K562 (cell line): ENCODE results near the gene TRABD. TPM values are rescaled to one million over a fixed set of nuclear protein-coding genes. Genes with fewer than 3 reads are reported as not detected.

Experiments
- ATAC-seq: fragments of 200-7000 bp; cut with Tn5 transposase; 3 replicates; pipeline ENCODE4 v1.9.1; 2020; ENCODE audit warnings: moderate library complexity
- BruUV-seq: library from RNA; stranded (reverse); fragments of 400-500 nt; replicated peaks from 2 replicates; lab custom pipeline; 2021; lab: Mats Ljungman, UMichigan
- CTCF ChIA-PET: fragments of 300-600 bp; formaldehyde crosslinking; extraction: SDS; loops from one replicate; lab custom pipeline; 2021; ENCODE audit warnings: low intra/inter-chr PET ratio; lab: Yijun Ruan, JAX
- POLR2A ChIA-PET: fragments of 300-600, 350-650 bp; sonication (Branson Sonifier 250); formaldehyde crosslinking; extraction: SDS; loops from one replicate; lab custom pipeline; 2021; ENCODE audit warnings: antibody characterized with exemption, inconsistent platforms; lab: Yijun Ruan, JAX
- DNase-seq, 4 experiments: peaks; one replicate each; pipeline versions ENCODE4 v3.0.0 to v3.0.0-alpha.2; 2011 to 2018; ENCODE audit warnings: low spot score in 3 of 4, mixed read lengths in 3 of 4; ENCODE audit errors: extremely low read depth in 1 of 4
- FAIRE-seq: peaks from 2 replicates; lab custom pipeline; 2011; peaks lifted over from hg19 to GRCh38; lab: Jason Lieb, UNC
- H2AFZ ChIP-seq: 2 replicates; pipeline ENCODE4 v1.6.0; 2011; ENCODE audit warnings: low read depth, low read length, control low read depth, inconsistent platforms
- H3K27ac ChIP-seq: fragments of 200-600 bp; 3 replicates; pipeline ENCODE4 v1.8.0; 2011; ENCODE audit warnings: low read depth, mild to moderate bottlenecking, control low read depth, inconsistent platforms, low read length, moderate library complexity, mixed read lengths; ENCODE audit errors: extremely low read depth
- H3K27me3 ChIP-seq, 2 experiments: fragments of 300-600 bp in 1 of 2; 2 replicates in 1 of 2; 3 replicates in 1 of 2; pipeline versions ENCODE4 v1.6.0 to v1.8.0; 2011; ENCODE audit warnings: inconsistent platforms in 2 of 2, low read length in 2 of 2, mild to moderate bottlenecking in 1 of 2, mixed read lengths in 1 of 2, moderate library complexity in 1 of 2; ENCODE audit not compliant: control insufficient read depth in 2 of 2, insufficient read depth in 2 of 2
- H3K36me3 ChIP-seq: fragments of 300-600 bp; 3 replicates; pipeline ENCODE4 v1.8.0; 2011; ENCODE audit warnings: mild to moderate bottlenecking, low read length, inconsistent platforms; ENCODE audit not compliant: control insufficient read depth, insufficient read depth
- H3K4me1 ChIP-seq, 2 experiments: fragments of 200-600 bp in 1 of 2; replicated peaks in 1 of 2; 2 replicates in 1 of 2; 3 replicates in 1 of 2; pipeline versions ENCODE4 v1.5.1 to v1.8.0; 2011; ENCODE audit warnings: inconsistent platforms in 2 of 2, low read length in 2 of 2, mild to moderate bottlenecking in 1 of 2, mixed read lengths in 1 of 2, moderate library complexity in 1 of 2; ENCODE audit not compliant: control insufficient read depth in 2 of 2, insufficient read depth in 2 of 2
- H3K4me2 ChIP-seq: 2 replicates; pipeline ENCODE4 v1.6.1; 2011; ENCODE audit warnings: low read length, control low read depth, inconsistent platforms, mixed read lengths; ENCODE audit not compliant: insufficient read depth
- H3K4me3 ChIP-seq: fragments of 200-600 bp; sonication (generic), shearing (Covaris generic); 2 replicates; pipeline ENCODE4 v1.5.1; 2016; ENCODE audit warnings: control low read depth, inconsistent platforms
- H3K79me2 ChIP-seq: fragments of 200-600 bp; 3 replicates; pipeline ENCODE4 v1.8.0; 2011; ENCODE audit warnings: low read length, inconsistent platforms; ENCODE audit not compliant: control insufficient read depth, insufficient read depth
- H3K9ac ChIP-seq, 2 experiments: 2 replicates each; pipeline versions ENCODE4 v1.6.0 to v1.6.1; 2011; ENCODE audit warnings: low read depth in 2 of 2, low read length in 2 of 2, control low read depth in 1 of 2, inconsistent platforms in 1 of 2, mild to moderate bottlenecking in 1 of 2, mixed read lengths in 1 of 2; ENCODE audit not compliant: insufficient read depth in 1 of 2
- H3K9me1 ChIP-seq: one replicate; pipeline ENCODE4 v1.6.0; 2011; ENCODE audit warnings: inconsistent platforms, mild to moderate bottlenecking, low read length, moderate library complexity; ENCODE audit not compliant: control insufficient read depth, insufficient read depth
- H3K9me3 ChIP-seq: replicated peaks from 2 replicates; pipeline ENCODE4 v1.5.1; 2011; ENCODE audit warnings: low read depth, low read length, inconsistent platforms; ENCODE audit not compliant: control insufficient read depth, insufficient read depth
- H4K20me1 ChIP-seq: replicated peaks from 2 replicates; pipeline ENCODE4 v1.6.1; 2011; ENCODE audit warnings: low read length, inconsistent platforms, mixed read lengths; ENCODE audit not compliant: control insufficient read depth, insufficient read depth
- BHLHE40 ChIP-seq: IDR thresholded peaks from 2 replicates; pipeline ENCODE4 v1.6.1; 2011; ENCODE audit warnings: low read length, improper control_type of control experiment
- CHD4 ChIP-seq: fragments of 200-600 bp; sonication (generic); IDR thresholded peaks from 3 replicates; pipeline ENCODE4 v1.6.1; 2012; ENCODE audit warnings: low read depth, mild to moderate bottlenecking, mixed read lengths, low read length, inconsistent platforms; ENCODE audit not compliant: insufficient read depth, insufficient replicate concordance, poor library complexity, severe bottlenecking
- CREBBP ChIP-seq: IDR thresholded peaks from one replicate; pipeline ENCODE4 v1.6.1; 2012; ENCODE audit warnings: low read depth, mild to moderate bottlenecking, control low read depth, inconsistent platforms, low read length
- DMBX1 ChIP-seq: fragments of 250-450 bp; sonication (Bioruptor Pico); IDR thresholded peaks from 2 replicates; pipeline ENCODE4 v1.8.0; 2022; ENCODE audit warnings: inconsistent platforms, mild to moderate bottlenecking, moderate library complexity, borderline replicate concordance
- FOSL1 ChIP-seq: fragments of 200-800 bp; sonication (Bioruptor generic); conservative IDR thresholded peaks from 2 replicates; pipeline ENCODE4 v1.6.1; 2016; ENCODE audit warnings: missing genetic modification characterization, missing compliant biosample characterization
- WGBS: fragments of 100-300 bp; shearing (Covaris generic); methylation state at CpG from one replicate; pipeline ENCODE4 v1.1.6; 2016; ENCODE audit warnings: low coverage, mixed read lengths; ENCODE audit not compliant: insufficient coverage; ENCODE audit errors: missing lambda C conversion rate; 5-methylcytosine and 5-hydroxymethylcytosine counted together
- in situ Hi-C: fragments of 300-500 bp; cut with MboI; formaldehyde crosslinking; loops from 4 replicates; pipeline ENCODE4 v1.15.0; 2018; ENCODE audit warnings: inconsistent platforms, mixed read lengths
- intact Hi-C: fragments of 100-400 bp; cut with micrococcal nuclease; formaldehyde crosslinking; loops from 2 replicates; pipeline ENCODE4 v1.14.2; 2022
- polyA plus RNA-seq, 8 experiments: library from polyadenylated mRNA; depleted of rRNA in 4 of 8; stranded (reverse) in 5 of 8; unstranded in 3 of 8; fragments of >200 nt; fragmentation: Nextera tagmentation in 2 of 8; fragmentation: Illumina TruSeq in 1 of 8; extraction: Ambion mirVana in 2 of 8; extraction: Trizol in 1 of 8; gene quantifications; 2 replicates each; pipeline versions ENCODE4 v1.2.1 to v1.2.3, GENCODE V29; 2011 to 2014; ENCODE audit warnings: inconsistent platforms in 1 of 8, missing spikeins in 1 of 8
- total RNA-seq, 7 experiments: library from RNA; depleted of rRNA in 6 of 7; stranded (reverse); fragments of >200 nt in 6 of 7; fragmentation: Illumina TruSeq in 2 of 7; extraction: Trizol in 2 of 7; gene quantifications; 2 replicates each; pipeline versions ENCODE4 v1.2.1 to v1.2.3, GENCODE V29; 2011 to 2021; ENCODE audit warnings: low replicate concordance in 1 of 7
- TF ChIP-seq, protein P1 (sequence below), 2 experiments: fragments of 450-650 bp; formaldehyde crosslinking in 1 of 2; IDR thresholded peaks; 2 replicates each; pipeline versions ENCODE4 v1.4.0 to v1.6.1; 2014 to 2020; ENCODE audit warnings: mild to moderate bottlenecking in 2 of 2, borderline replicate concordance in 1 of 2, low read depth in 1 of 2

TRABD gene
- total and polyA plus RNA-seq, 9 of the 15 experiments (the other 6 are each of a cell fraction or from before 2014, with no cell fraction given): 0.08 to 62.9 (median 14.0) TPM

GRCh38 chr22:50157709-50158375 lies 27.9 kb upstream of the TRABD start:
- POLR2A ChIA-PET: interaction anchor here (0.7 kb wide), 2 partner anchors 424 to 478 kb away, joined by 3 read pairs; no protein-coding TSS in a partner anchor
- no TSS peak for BruUV-seq
- no peaks in the 10 kb centered on the region for H3K9me3 ChIP-seq

More at GRCh38 chr22:50157709-50158375, 27.9 kb upstream of the TRABD start:
- Histone ChIP-seq H3K4me2 (no peak overlapping the region), H4K20me1 (no peaks in the 10 kb centered on the region), H3K4me1 (peaks cover 0 to 18% of the 10 kb centered on the region in 2 experiments; a peak in 2 of 5 replicates), H2AFZ (no peak overlapping the region), H3K36me3 (no peaks in the 10 kb centered on the region)
- no peak for TF ChIP-seq CHD4
- no peak for TF ChIP-seq BHLHE40
- no peak for TF ChIP-seq FOSL1 (tag)
- no peak for TF ChIP-seq DMBX1
- no peak for TF ChIP-seq CREBBP
- TF ChIP-seq, protein P1, sequence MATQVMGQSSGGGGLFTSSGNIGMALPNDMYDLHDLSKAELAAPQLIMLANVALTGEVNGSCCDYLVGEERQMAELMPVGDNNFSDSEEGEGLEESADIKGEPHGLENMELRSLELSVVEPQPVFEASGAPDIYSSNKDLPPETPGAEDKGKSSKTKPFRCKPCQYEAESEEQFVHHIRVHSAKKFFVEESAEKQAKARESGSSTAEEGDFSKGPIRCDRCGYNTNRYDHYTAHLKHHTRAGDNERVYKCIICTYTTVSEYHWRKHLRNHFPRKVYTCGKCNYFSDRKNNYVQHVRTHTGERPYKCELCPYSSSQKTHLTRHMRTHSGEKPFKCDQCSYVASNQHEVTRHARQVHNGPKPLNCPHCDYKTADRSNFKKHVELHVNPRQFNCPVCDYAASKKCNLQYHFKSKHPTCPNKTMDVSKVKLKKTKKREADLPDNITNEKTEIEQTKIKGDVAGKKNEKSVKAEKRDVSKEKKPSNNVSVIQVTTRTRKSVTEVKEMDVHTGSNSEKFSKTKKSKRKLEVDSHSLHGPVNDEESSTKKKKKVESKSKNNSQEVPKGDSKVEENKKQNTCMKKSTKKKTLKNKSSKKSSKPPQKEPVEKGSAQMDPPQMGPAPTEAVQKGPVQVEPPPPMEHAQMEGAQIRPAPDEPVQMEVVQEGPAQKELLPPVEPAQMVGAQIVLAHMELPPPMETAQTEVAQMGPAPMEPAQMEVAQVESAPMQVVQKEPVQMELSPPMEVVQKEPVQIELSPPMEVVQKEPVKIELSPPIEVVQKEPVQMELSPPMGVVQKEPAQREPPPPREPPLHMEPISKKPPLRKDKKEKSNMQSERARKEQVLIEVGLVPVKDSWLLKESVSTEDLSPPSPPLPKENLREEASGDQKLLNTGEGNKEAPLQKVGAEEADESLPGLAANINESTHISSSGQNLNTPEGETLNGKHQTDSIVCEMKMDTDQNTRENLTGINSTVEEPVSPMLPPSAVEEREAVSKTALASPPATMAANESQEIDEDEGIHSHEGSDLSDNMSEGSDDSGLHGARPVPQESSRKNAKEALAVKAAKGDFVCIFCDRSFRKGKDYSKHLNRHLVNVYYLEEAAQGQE (IDR thresholded peaks at IDR 0.05; ENCODE audit: borderline replicate concordance): no peak
- TF ChIP-seq, protein P1 (CRISPR knock-in tag; IDR thresholded peaks at IDR 0.05; ENCODE audit: low read depth): no peak
- TF ChIP-seq, all 486 proteins: peak for 0
- ATAC-seq (no peak), FAIRE-seq (no peak), DNase-seq (no peak)
- no peak overlapping the region for H3K9ac ChIP-seq
- peaks cover 6 to 15% of the 10 kb centered on the region in 2 experiments; a peak in 4 of 5 replicates for H3K27me3 ChIP-seq
- H3K27ac ChIP-seq: no peak overlapping the region
- in situ Hi-C loops (no loop called here), intact Hi-C loops (no loop called here)
- CTCF ChIA-PET: no interaction called here
- H3K9me1 ChIP-seq: no peaks in the 10 kb centered on the region
- no peaks in the 10 kb centered on the region for H3K79me2 ChIP-seq
- no peak overlapping the region for H3K4me3 ChIP-seq
- 32% methylated on average over 19 of the region's 21 CpGs for WGBS
